ENCODE data around the gene OXSR1. TPM values are rescaled to one million over a fixed set of nuclear protein-coding genes. Genes with fewer than 3 reads are reported as not detected.

OXSR1 gene
- total and polyA plus RNA-seq, 10 of the 15 experiments (the other 5 are each of a cell fraction or from before 2014, with no cell fraction given): 12.4 to 54.6 (median 35.7) TPM

GRCh38 chr3:38116471-38117162 is 48.7 kb upstream of the OXSR1 start:
- TF ChIP-seq RUNX3 (IDR thresholded peaks at IDR 0.05; ENCODE audit: low read length): no peak
- TF ChIP-seq, protein P1, sequence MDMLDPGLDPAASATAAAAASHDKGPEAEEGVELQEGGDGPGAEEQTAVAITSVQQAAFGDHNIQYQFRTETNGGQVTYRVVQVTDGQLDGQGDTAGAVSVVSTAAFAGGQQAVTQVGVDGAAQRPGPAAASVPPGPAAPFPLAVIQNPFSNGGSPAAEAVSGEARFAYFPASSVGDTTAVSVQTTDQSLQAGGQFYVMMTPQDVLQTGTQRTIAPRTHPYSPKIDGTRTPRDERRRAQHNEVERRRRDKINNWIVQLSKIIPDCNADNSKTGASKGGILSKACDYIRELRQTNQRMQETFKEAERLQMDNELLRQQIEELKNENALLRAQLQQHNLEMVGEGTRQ (IDR thresholded peaks at IDR 0.05; ENCODE audit: borderline replicate concordance, low read depth, low read length): no peak
- no peak for TF ChIP-seq CHD1 (IDR thresholded peaks at IDR 0.05; ENCODE audit: low read depth, low read length)
- TF ChIP-seq EP300 (IDR thresholded peaks at IDR 0.05; ENCODE audit: borderline replicate concordance in 1 of 2, control insufficient read depth in 1 of 2, low read depth in 2 of 2, low read length in 2 of 2): no peak
- no peak for TF ChIP-seq HDGF (IDR thresholded peaks at IDR 0.05)
- 0 out of 6 replicates have a peak, but pooled peaks of 1 of the 3 experiments have one; percentile 2 for TF ChIP-seq CTCF (IDR thresholded peaks at IDR 0.05 in 2 of 3, conservative IDR thresholded peaks at IDR 0.05 in 1 of 3; ENCODE audit: control insufficient read depth in 2 of 3, extremely low read depth in 1 of 3, insufficient read depth in 1 of 3, low read depth in 3 of 3, low read length in 3 of 3)
- H2AFZ ChIP-seq (ENCODE audit: control insufficient read depth, low read depth, low read length): no peak overlapping the region
- FAIRE-seq (no peak), DNase-seq (ENCODE audit: low read depth, low spot score) (no peak), ATAC-seq (no peak)
- H3K4me2 ChIP-seq (ENCODE audit: control insufficient read depth, insufficient read depth): no peak overlapping the region
- SMC1A ChIA-PET (ENCODE audit: uncharacterized antibody, unreplicated experiment): interaction anchor here (1.2 to 4.0 kb wide), 3 partner anchors 16 to 184 kb away, joined by 3 to 20 read pairs (median 5); no protein-coding TSS in a partner anchor
- 81% methylated on average over 12 of the region's 12 CpGs for WGBS (ENCODE audit: insufficient coverage, insufficient replicate concordance, low lambda C conversion rate, missing lambda C conversion rate)
- H3K79me2 ChIP-seq (ENCODE audit: control insufficient read depth, insufficient read depth, low read length): no peaks in the 10 kb centered on the region
- POLR2A ChIA-PET: no interaction called here
- no peaks in the 10 kb centered on the region; a peak in 1 of 4 replicates for H3K27me3 ChIP-seq (replicated peaks in 1 of 2; ENCODE audit: control insufficient read depth in 2 of 2, insufficient read depth in 2 of 2, low read length in 1 of 2)
- no peaks in the 10 kb centered on the region for H3K9me3 ChIP-seq (replicated peaks; ENCODE audit: control insufficient read depth, insufficient read depth, low read length)
- H3K27ac ChIP-seq (ENCODE audit: control insufficient read depth, insufficient read depth): no peak overlapping the region
- H3K4me3 ChIP-seq: no peak overlapping the region
- RAD21 ChIA-PET (ENCODE audit: unreplicated experiment): interaction anchor here (0.8 to 1.7 kb wide), 4 partner anchors 8 to 229 kb away, joined by 3 to 6 read pairs (median 4); partner anchors contain the start of gene XYLB
- peaks cover 0 to 7% of the 10 kb centered on the region in 2 experiments; a peak in 3 of 4 replicates for H3K36me3 ChIP-seq (ENCODE audit: control insufficient read depth in 2 of 2, insufficient read depth in 2 of 2, low read length in 1 of 2)
- BruUV-seq (replicated peaks): no TSS peak
- H4K20me1 ChIP-seq (ENCODE audit: control insufficient read depth, insufficient read depth): no peaks in the 10 kb centered on the region
- H3K9ac ChIP-seq (ENCODE audit: control insufficient read depth, insufficient read depth, low read length): no peak overlapping the region
- intact Hi-C loops (cut with micrococcal nuclease; ENCODE audit: unreplicated experiment): loop anchor here (5.0 kb wide), 4 partner anchors 121 to 231 kb away; partner anchors contain the start of genes SLC22A14 and XYLB
- H3K4me1 ChIP-seq (ENCODE audit: control insufficient read depth, insufficient read depth, low read length): peaks cover 6% of the 10 kb centered on the region; the same call in 1 of the 2 replicates
- in situ Hi-C loops (cut with MboI): loop anchor here (5.0 kb wide), 1 partner anchor 366 kb away; no protein-coding TSS in a partner anchor
- CTCF ChIA-PET: interaction anchor here (0.6 to 5.7 kb wide), 11 partner anchors 15 to 363 kb away, joined by 3 to 42 read pairs (median 3); partner anchors contain the start of genes ACAA1 and SLC22A14

All from GM12878 (cell line).